Measurements from ENCODE around the gene SLC19A1.

- TF ChIP-seq USF1 (IDR thresholded peaks at IDR 0.05) (no peak), CEBPB (IDR thresholded peaks at IDR 0.05) (no peak), RAD21 (IDR thresholded peaks at IDR 0.05; ENCODE audit: low read depth) (no peak), TAF1 (IDR thresholded peaks at IDR 0.05; ENCODE audit: low read depth) (no peak), MAX (IDR thresholded peaks at IDR 0.05) (no peak), EP300 (IDR thresholded peaks at IDR 0.05; ENCODE audit: borderline replicate concordance) (no peak), REST (IDR thresholded peaks at IDR 0.05; ENCODE audit: low read depth) (no peak), TCF12 (IDR thresholded peaks at IDR 0.05; ENCODE audit: low read depth) (no peak), TEAD4 (IDR thresholded peaks at IDR 0.05) (no peak)
These were observed 41.7 kb upstream of the SLC19A1 start for GRCh38 chr21:45583831-45584509.

Measured in Ishikawa (cell line).